ENCODE results near the gene PRKAG2.

DNA sequence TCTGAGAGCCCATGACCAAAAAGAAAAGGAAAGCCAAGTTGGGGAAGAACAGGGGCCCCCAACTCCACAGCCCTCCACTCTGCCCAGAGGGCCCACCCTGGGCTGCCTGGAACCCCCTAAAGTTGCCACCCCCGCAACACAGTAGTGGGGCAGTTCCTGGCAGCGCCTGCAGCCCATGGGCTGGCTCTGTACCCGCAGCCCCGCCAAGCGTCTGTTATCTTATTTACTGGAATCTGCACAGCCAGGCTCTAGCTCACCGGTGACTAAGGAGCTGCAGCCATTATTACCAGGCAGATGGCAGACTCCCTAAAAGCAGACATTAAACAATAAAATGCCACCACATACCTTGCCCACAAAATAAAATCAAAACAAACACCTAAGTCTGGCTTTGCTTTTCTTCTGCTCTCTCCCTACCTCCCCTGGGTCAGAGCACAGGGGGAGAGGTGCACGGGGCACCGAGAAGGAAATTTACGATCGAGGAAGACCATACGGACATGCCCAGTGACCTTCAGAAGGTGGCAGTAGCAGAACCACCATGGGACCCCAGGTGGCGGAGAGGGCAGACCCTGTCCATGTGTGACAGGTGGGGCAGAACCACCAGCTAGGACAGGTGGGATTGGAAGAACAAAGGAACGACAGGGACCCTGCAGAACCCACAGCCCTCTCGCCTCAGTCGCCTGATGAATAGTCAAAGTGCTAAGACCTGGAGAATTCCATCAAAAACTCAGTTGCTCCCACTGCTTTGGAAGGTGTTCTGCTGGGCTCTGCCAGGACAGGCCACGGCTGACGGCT, 66.3 kb downstream of the PRKAG2 start:
- TF ChIP-seq CTCF (IDR thresholded peaks at IDR 0.05) (no peak), POLR2A (IDR thresholded peaks at IDR 0.05) (no peak), EP300 (IDR thresholded peaks at IDR 0.05; ENCODE audit: low read depth) (no peak), POLR2AphosphoS5 (IDR thresholded peaks at IDR 0.05) (no peak)

Measured in transverse colon (tissue), 4 donors.